Hindlimb muscle (tissue), 1 donor: ENCODE results near the gene PLA2G2F. TPM values are rescaled to one million over a fixed set of nuclear protein-coding genes. Genes with fewer than 3 reads are reported as not detected.
A peak's percentile ranks its signal among the peaks of the same experiment; 100 is the strongest.

Source experiments
- DNase-seq: peaks from one replicate; pipeline ENCODE4 v3.0.0-alpha.2; 2013
- polyA plus RNA-seq: library from polyadenylated mRNA; unstranded; fragments of 120-200 nt; gene quantifications from one replicate; pipeline ENCODE4 v1.2.1, GENCODE V29; 2013; ENCODE audit not compliant: insufficient read length

Gene PLA2G2F
- polyA plus RNA-seq, 1 donor, result not detected

- no peak for DNase-seq
Observed at GRCh38 chr1:20143734-20144565, 4.8 kb downstream of the PLA2G2F start.

DNA sequence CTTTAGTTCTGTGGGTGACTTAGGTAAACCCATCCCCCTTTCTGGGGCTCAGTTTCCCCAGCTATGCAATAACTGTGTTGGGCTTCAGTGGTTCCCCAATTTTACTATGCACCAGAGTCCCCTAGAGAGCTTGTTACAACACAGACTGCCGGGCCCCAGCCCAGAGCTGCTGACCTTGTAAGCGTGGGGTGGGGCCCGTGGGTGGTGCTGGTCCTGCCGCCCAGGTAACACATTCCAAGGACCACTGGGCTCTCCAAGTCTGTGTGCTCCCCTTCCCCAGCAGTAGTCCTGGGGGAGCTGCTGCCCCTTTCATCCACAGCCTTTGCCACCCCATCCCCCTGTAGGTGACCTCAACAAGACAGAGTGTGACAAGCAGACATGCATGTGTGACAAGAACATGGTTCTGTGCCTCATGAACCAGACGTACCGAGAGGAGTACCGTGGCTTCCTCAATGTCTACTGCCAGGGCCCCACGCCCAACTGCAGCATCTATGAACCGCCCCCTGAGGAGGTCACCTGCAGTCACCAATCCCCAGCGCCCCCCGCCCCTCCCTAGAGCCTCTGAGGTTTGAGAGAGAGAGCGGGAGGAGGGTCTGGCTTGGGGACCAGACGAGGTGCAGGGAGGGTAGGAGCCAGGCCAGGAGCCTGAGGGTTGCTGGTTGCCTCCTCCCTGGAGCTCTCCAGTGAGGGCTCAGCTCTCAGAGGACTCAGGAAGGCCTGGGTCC, 8.9 kb downstream of the PLA2G2F start:
- DNase-seq, result no peak

DNA sequence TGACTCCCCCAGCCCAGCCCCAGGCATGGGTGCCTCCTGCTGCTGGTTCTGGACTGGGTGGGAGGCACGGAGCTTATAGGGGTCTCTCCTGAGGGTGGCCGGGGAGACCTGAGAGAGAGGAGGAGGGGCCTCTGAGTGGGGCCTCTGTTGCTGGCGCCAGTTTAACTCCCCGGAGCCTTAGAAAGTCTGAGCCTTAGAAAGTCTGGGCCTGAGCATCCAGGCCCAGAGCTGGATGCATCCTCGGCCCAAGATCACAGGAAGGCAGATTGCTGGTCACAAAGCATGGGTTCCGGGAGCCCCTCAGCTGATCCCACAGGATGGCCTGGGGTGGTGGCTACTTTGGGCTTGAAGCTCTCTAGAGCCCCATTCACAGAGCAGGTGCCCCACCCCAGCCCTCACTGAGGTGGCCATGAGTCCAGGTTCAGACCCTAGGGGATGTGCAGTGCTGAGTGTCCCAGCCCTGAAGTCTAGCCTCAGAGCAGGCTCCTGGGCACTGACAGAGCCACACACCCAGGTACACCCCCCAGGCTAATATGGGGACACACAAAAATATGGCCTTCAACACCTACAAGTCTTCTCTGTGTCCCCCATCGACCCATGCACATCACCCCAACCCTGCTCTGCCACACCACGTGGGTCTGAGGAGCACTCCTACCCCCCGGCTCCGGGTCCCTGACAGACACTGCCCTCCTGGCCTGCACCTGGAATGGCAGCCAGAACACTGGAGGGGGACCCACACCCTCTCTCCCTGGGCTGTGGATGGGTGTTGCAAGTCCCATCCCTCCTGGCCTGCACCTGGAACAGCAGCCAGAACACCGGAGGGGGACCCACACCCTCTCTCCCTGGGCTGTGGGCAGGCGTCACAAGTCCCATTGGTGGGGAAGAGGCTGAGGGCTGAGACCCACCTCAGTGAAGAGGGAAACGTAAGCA, 9.7 kb downstream of the PLA2G2F start:
- DNase-seq, result no peak

GRCh38 chr1:20149601-20150325, 10.6 kb downstream of the PLA2G2F start:
- DNase-seq, result no peak

GRCh38 chr1:20150326-20150705, 11.2 kb downstream of the PLA2G2F start:
- no peak for DNase-seq

DNA sequence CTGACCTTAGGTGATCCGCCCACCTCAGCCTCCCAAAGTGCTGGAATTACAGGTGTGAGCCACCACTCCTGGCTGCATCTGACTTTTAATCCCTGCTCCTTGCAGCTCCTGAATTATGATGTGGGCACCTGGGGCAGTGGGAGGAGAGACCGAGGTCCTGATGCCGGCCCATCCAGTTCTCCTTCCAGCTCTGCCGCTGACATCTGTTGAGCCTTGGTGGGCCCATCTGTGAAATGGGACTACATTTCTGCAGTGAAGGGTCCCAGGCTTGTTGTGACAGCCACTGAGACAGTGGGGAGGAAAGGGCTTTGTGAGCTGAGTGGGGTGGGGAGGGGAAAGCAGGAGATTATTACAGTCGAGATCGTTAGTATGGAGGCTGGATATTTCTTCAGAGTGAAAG, 11.8 kb downstream of the PLA2G2F start:
- no peak for DNase-seq

DNA sequence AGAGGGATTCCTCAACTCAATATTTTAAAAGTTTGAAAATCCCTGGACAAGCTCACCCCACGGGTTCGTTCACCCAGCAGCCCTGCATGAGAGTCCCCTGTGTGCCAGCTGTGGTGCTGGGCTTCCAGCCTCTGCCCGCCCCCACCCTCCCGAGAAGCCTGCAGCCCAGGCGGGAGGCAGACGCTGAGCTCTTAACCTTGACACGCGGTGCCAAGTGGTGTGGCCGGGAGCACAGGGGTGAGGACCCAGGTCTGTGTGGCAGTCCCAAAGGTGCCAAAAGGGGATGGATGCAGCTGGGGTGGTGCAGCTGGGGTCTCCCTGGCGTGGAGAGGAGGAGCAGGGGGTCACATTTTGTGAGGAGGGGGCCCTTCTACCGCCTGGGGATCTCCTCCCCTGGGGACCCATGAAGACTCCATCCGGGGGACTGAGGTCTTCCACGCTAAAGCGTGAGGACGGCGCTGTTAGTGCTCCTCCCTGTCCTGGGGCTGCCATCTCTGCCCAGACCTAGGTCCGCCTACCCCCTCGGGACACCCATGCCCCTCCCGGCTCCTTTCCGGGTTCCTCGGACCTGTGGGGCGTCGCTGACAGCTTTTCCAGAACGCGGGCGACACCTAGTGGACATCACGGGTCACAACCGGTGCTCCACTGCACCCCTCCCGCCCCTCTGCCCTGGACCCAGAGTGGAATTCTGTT, 12.9 kb downstream of the PLA2G2F start:
- DNase-seq, result peak; percentile 70

- DNase-seq, result no peak
Observed at GRCh38 chr1:20152599-20152930, 13.4 kb downstream of the PLA2G2F start.

- DNase-seq, result no peak
Observed at GRCh38 chr1:20153000-20153418, 13.9 kb downstream of the PLA2G2F start.

DNA sequence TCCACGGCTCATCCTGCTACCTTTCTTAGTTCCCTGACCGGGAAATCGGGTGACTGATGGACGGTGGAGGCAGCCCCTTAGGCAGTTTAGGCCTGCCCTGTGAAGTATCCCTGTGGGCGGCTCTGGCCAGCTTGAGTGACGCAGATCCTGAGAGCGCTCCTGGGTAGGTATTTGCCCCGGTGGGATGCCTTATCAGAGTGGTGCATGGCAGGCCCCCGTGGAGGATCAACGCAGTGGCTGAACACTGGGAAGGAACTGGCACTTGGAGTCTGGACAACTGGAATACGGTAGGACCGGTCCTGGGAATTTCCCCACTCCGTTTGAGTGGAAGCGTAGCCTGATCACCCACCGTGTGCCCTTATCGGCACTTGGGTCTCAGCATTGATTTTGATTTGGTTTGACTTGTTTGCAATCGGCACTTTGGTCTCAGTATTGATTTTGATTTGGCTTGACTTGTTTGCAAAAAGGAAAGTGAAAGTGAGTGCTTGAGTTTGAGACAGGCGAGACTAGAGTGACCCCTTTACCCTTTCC, 15.2 kb downstream of the PLA2G2F start:
- no peak for DNase-seq

- no peak for DNase-seq
Observed at GRCh38 chr1:20158358-20159070, 19.4 kb downstream of the PLA2G2F start.

DNA sequence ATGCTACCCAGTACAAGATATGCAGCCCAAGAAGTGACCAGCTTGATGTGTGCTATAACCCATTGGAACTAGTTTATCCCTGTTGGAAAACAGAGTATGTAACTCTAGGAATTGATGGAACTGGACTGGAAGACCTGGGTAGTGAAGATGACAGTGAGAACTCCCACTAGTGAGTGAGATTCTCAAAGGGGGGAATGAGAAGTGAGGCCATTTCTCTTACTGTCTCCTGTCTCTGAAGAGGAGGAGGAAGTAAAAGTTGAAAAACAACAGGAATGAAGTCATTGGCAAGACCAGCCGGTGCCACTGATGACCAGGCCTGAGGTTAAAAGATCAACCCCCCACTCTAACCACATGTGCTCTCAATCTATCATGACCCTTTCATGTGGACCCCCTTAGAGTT, 20.9 kb downstream of the PLA2G2F start:
- no peak for DNase-seq

DNA sequence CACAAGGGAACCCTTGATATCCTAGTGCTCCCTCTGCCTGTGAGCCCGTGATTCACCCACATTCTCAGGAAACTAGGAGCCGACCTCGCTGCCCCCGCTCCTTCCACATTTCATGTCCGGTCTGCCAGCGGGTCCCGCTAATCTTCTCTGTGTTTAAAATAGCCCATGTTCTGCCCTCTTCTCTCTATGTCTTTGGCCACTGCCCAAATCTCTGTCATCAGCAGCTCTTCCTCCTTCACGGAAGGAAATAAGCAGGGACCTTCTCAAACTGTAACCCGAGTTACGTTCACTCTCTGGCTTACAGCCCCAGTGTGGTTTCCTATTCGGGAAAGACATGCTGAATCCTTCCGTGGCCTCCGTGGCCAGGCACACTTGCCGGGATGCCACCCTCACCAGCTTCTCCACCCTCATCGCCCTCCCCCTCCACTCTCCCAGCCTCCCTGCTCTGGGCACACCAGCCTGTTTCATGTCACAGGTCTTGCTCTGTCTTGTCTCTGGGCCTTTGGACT, 25.6 kb downstream of the PLA2G2F start:
- DNase-seq, result peak; percentile 34

- DNase-seq, result no peak
Observed at GRCh38 chr1:20165522-20165951, 26.4 kb downstream of the PLA2G2F start.

DNA sequence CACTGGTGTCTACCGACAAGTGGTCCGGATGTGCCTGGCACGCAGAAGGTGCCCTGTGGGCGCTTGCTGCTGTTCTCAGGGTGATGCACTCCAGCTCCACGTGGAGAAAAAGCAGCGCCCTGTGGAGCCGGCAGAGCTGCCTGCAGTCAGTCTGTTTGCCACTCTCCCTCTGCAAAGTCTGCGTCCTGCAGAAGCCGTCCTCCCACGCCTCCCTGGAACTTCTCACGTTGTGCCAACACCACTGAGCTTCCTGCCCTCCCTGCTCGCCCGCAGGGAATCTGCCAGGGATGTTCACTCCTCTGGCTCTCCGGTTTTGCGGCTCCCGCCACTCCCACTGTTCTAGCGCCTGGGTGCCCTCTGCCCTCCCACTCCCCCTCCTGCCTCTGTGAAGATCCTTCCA, 26.9 kb downstream of the PLA2G2F start:
- no peak for DNase-seq

GRCh38 chr1:20167126-20167525, 28.0 kb downstream of the PLA2G2F start:
- DNase-seq, result no peak

DNA sequence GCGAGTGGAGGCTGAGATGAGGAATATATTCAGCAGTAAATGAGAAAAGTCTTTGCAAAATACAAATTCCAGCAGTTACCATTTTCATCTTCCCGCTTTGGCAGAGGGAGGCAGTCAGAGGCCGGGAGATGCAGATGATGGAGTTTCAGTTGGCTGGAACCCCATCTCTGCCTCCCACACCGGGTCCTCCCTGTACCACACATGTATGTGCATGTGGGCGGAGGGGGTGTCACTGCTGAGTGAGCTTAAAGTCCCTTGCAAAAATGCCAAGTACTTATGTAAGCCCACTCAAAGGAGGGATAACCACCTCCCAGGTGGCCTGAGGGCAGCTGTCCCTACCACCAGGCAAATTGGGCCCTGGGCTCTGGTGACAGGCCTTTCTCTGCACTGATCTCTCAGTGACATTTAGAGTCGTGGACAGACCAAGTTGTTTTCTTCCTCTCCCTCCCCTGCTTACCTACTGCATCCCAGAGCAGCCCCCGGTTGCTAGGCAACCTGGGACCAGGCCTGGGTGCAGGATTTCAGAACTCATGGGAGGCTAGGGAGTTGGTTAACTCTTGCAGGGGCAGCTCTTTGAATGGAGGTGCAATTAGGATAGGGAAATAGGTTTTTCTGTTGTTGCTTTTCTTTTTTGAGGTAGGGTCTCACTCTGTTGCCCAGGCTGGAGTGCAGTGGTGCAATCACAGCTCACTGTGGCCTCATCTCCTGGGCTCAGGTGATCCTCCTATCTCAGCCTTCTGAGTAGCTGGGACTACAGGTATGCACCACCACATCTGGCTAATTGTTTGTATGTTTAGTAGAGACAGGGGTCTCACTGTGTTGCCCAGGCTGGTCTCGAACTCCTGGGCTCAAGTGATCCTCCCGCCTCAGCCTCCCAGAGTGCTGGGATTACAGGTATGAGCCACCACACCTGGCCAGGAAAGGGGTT, 29.7 kb downstream of the PLA2G2F start:
- DNase-seq, result no peak

- DNase-seq, result no peak
Observed at GRCh38 chr1:20169932-20170331, 30.8 kb downstream of the PLA2G2F start.

- no peak for DNase-seq
Observed at GRCh38 chr1:20172033-20172590, 33.0 kb downstream of the PLA2G2F start.
